Skeletal muscle satellite cell (primary cell): Measurements from ENCODE around the gene ABCA1.

Source experiments
- H3K27me3 ChIP-seq: 2 replicates; pipeline ENCODE4 v1.7.0; 2013; ENCODE audit warnings: low read length; ENCODE audit not compliant: control insufficient read depth, insufficient read depth
- H3K36me3 ChIP-seq: 2 replicates; pipeline ENCODE4 v1.7.0; 2013; ENCODE audit warnings: mild to moderate bottlenecking, control low read depth, low read length; ENCODE audit not compliant: insufficient read depth
- H3K4me1 ChIP-seq: 2 replicates; pipeline ENCODE4 v1.7.0; 2013; ENCODE audit warnings: low read length; ENCODE audit not compliant: control insufficient read depth, insufficient read depth
- H3K4me2 ChIP-seq: 2 replicates; pipeline ENCODE4 v1.7.0; 2013; ENCODE audit warnings: mild to moderate bottlenecking, low read length
- H3K4me3 ChIP-seq: 2 replicates; pipeline ENCODE4 v1.7.0; 2013; ENCODE audit warnings: low read length
- H3K9ac ChIP-seq: 2 replicates; pipeline ENCODE4 v1.7.0; 2013; ENCODE audit warnings: mild to moderate bottlenecking, low read depth, low read length, moderate library complexity
- H3K9me3 ChIP-seq: replicated peaks from 2 replicates; pipeline ENCODE4 v1.7.0; 2013; ENCODE audit warnings: mild to moderate bottlenecking, control low read depth, low read length

Gene ABCA1

DNA sequence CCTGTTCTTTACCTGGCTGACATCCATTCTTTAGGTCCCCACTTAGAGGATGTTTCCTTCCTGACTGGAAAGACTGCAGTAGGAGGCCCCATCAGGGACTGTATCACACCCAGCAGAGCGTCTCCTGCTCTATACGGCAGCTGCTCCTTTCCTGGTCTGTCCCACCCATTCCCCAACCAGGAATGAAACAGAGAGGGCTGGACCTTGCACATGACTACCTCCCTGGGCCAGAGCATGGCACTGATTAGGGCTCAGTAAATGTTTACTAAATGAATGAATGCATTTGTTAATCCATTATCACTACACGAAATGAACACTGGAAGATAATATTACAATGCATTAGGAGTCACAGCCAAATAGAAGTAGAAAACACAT lies 76.4 kb downstream of the ABCA1 start:
- no peak overlapping the region for H3K4me3 ChIP-seq

DNA sequence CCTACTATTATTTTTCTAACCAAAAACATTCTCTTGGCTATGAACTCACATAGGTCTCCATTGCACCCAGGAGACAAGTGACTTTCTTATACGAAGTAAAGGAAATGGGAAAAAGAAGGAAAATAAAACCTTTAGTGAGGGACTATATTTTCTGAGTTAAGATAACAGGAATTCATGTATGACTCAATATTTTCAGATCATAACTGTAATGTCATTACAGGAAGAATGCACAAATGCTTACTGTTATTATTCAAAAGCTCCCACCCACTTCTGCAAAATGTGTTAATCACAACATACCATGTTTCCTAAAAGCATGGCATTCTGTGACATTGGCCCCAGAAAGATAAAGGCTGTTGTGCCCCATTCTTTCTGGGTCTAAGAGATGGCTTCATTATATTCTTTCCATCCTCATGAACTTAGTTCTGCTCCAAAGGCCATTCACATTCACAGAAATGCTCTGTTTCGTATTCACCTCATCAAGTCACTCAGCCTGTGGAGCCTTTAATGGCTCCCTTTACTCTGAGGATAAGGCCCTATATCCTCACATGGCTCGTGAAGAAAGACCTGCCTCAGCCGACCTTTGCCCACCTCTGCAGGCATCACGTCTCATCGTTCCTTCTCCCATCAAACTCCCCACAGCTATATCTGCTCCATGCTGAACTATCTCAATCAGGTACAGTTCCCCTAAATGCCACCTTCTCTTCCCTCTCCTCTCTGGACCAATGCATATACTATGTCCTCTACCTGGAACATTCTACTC lies 77.0 kb downstream of the ABCA1 start:
- Histone ChIP-seq H3K9ac (no peak overlapping the region), H3K4me1 (peaks cover 36% of the 10 kb centered on the region), H3K36me3 (no peaks in the 10 kb centered on the region), H3K9me3 (no peaks in the 10 kb centered on the region), H3K4me3 (no peak overlapping the region), H3K27me3 (no peaks in the 10 kb centered on the region), H3K4me2 (peak overlapping the region; percentile 54)

More for the DNA sequence above, 76.4 kb downstream of the ABCA1 start:
- peaks cover 41% of the 10 kb centered on the region for H3K4me1 ChIP-seq
- no peaks in the 10 kb centered on the region for H3K27me3 ChIP-seq
- H3K4me2 ChIP-seq = no peak overlapping the region
- H3K9ac ChIP-seq = no peak overlapping the region
- H3K36me3 ChIP-seq = no peaks in the 10 kb centered on the region
- no peaks in the 10 kb centered on the region for H3K9me3 ChIP-seq

- Histone ChIP-seq H3K27me3 (no peaks in the 10 kb centered on the region), H3K4me2 (no peak overlapping the region)
Measured at GRCh38 chr9:104849023-104849422, 78.9 kb downstream of the ABCA1 start.

DNA sequence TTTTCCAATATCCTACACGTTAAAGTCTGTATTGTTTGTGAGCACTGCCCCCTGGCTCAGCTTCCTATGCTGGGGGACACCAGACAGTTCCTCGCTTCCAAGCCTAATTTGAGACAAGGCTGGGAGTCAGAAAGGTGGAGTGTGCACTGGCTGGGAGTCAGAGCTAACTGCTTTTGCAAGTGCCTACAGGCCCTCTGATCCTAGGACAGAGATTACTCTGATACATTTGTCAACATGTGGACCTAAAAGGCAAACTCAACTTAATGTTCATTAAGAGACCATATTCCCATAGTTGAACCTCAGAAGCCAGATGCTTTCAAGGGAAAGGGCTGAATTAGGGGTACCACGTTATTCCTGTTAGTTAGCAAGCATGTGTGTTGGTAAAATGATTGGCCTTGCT lies 83.2 kb downstream of the ABCA1 start:
- no peaks in the 10 kb centered on the region for H3K36me3 ChIP-seq
- no peak overlapping the region for H3K9ac ChIP-seq
- no peaks in the 10 kb centered on the region for H3K9me3 ChIP-seq
- peaks cover 6% of the 10 kb centered on the region for H3K4me1 ChIP-seq
- H3K4me3 ChIP-seq = no peak overlapping the region
- no peaks in the 10 kb centered on the region for H3K27me3 ChIP-seq
- H3K4me2 ChIP-seq = no peak overlapping the region

More at GRCh38 chr9:104849023-104849422, 78.9 kb downstream of the ABCA1 start:
- Histone ChIP-seq H3K4me3 (no peak overlapping the region), H3K9me3 (no peaks in the 10 kb centered on the region), H3K36me3 (no peaks in the 10 kb centered on the region), H3K9ac (no peak overlapping the region), H3K4me1 (peaks cover 26% of the 10 kb centered on the region)

- Histone ChIP-seq H3K4me1 (no peaks in the 10 kb centered on the region), H3K4me2 (no peak overlapping the region), H3K36me3 (no peaks in the 10 kb centered on the region), H3K27me3 (no peaks in the 10 kb centered on the region), H3K9ac (no peak overlapping the region), H3K4me3 (no peak overlapping the region), H3K9me3 (no peaks in the 10 kb centered on the region)
Measured at GRCh38 chr9:104843644-104844240, 84.2 kb downstream of the ABCA1 start.

- Histone ChIP-seq H3K4me3 (no peak overlapping the region), H3K36me3 (no peaks in the 10 kb centered on the region), H3K27me3 (no peaks in the 10 kb centered on the region), H3K9ac (no peak overlapping the region), H3K9me3 (no peaks in the 10 kb centered on the region), H3K4me1 (no peaks in the 10 kb centered on the region), H3K4me2 (no peak overlapping the region)
Measured at GRCh38 chr9:104842698-104843097, 85.3 kb downstream of the ABCA1 start.

DNA sequence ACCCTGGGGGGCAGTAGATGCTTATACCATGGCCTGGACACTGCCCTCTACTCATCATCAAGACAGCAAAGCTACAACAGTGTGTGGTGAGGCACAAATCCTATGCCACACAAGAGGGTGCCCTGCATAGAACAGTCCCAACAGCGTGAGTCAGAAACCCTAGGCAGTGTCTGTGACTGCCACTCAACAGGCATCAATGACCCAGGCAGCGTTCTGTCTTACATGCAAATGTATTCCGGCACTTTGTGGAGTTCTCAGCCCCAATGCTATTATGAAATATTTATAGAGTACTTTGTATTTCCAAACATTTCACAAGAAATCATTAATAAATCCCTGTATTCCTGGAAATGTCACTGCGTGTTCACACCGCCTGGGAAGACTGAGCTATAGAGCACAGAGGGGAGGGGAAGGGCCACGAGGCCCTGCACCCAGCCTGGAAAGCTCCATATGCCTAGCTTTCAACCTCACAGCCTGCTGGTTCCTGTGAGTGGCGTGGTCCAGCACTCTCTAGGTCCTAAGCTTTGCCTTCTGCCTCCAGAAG lies 86.3 kb downstream of the ABCA1 start:
- H3K4me2 ChIP-seq = no peak overlapping the region
- H3K4me1 ChIP-seq = peaks cover under 1% of the 10 kb centered on the region
- H3K36me3 ChIP-seq = no peaks in the 10 kb centered on the region
- H3K9me3 ChIP-seq = no peaks in the 10 kb centered on the region
- H3K27me3 ChIP-seq = no peaks in the 10 kb centered on the region
- H3K4me3 ChIP-seq = no peak overlapping the region
- no peak overlapping the region for H3K9ac ChIP-seq

- Histone ChIP-seq H3K4me2 (no peak overlapping the region), H3K9ac (no peak overlapping the region), H3K36me3 (no peaks in the 10 kb centered on the region), H3K9me3 (no peaks in the 10 kb centered on the region), H3K27me3 (no peaks in the 10 kb centered on the region), H3K4me3 (no peak overlapping the region), H3K4me1 (peaks cover 21% of the 10 kb centered on the region)
Measured at GRCh38 chr9:104838958-104839357, 89.0 kb downstream of the ABCA1 start.

GRCh38 chr9:104836767-104837166 lies 91.2 kb downstream of the ABCA1 start:
- H3K9me3 ChIP-seq = no peaks in the 10 kb centered on the region
- no peaks in the 10 kb centered on the region for H3K36me3 ChIP-seq
- no peak overlapping the region for H3K9ac ChIP-seq
- no peak overlapping the region for H3K4me3 ChIP-seq
- no peak overlapping the region for H3K4me2 ChIP-seq
- H3K27me3 ChIP-seq = no peaks in the 10 kb centered on the region
- peaks cover 28% of the 10 kb centered on the region for H3K4me1 ChIP-seq

DNA sequence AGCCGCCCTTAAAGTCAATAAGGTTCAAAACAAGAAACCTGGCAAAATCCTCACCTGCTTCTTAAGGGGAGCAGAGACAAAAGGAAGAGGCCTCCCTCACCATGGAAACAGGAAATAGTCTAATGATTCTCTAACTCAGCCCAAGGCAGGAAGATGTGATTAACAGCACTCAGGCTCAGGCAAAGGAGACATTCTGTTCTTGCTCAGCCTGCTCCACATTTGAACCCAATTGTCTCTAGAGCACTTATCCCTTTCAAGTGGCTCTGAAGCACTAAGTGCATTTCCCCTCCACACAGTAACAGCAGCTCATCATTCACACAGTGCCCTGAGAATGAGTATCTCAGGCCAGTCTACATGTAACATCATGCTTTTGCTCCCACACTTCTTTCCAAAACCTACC lies 91.7 kb downstream of the ABCA1 start:
- Histone ChIP-seq H3K36me3 (no peaks in the 10 kb centered on the region), H3K4me2 (no peak overlapping the region), H3K27me3 (no peaks in the 10 kb centered on the region), H3K9ac (no peak overlapping the region), H3K4me3 (no peak overlapping the region), H3K4me1 (peaks cover 33% of the 10 kb centered on the region), H3K9me3 (no peaks in the 10 kb centered on the region)

GRCh38 chr9:104835161-104835560 lies 92.8 kb downstream of the ABCA1 start:
- Histone ChIP-seq H3K27me3 (no peaks in the 10 kb centered on the region), H3K36me3 (no peaks in the 10 kb centered on the region), H3K4me1 (peaks cover 41% of the 10 kb centered on the region), H3K4me3 (no peak overlapping the region), H3K9me3 (no peaks in the 10 kb centered on the region), H3K4me2 (no peak overlapping the region), H3K9ac (no peak overlapping the region)

- Histone ChIP-seq H3K4me2 (no peak overlapping the region), H3K27me3 (no peaks in the 10 kb centered on the region), H3K4me3 (no peak overlapping the region), H3K4me1 (peaks cover 49% of the 10 kb centered on the region), H3K9ac (no peak overlapping the region), H3K9me3 (no peaks in the 10 kb centered on the region), H3K36me3 (no peaks in the 10 kb centered on the region)
Measured at GRCh38 chr9:104833696-104834095, 94.3 kb downstream of the ABCA1 start.
